Naive thymus-derived CD4-positive, alpha-beta T cell (primary cell): Measurements from ENCODE around the gene TFRC. TPM values are rescaled to one million over a fixed set of nuclear protein-coding genes. Genes with fewer than 3 reads are reported as not detected.
"Not testable (repeated sequence)": the region's sequence is repeated elsewhere in the genome, so short reads cannot be mapped to it uniquely, and the experiment has no call there.

ENCODE experiments used
- ATAC-seq: fragments of 150-1000 bp; cut with Tn5 transposase; 2 replicates; pipeline ENCODE4 v1.10.0; 2021; ENCODE audit warnings: mild to moderate bottlenecking, moderate library complexity
- CTCF ChIA-PET: fragments of 350-600 bp; sonication (Branson Sonifier 250); formaldehyde crosslinking; loops from one replicate; lab custom pipeline; 2021; ENCODE audit warnings: antibody characterized with exemption; lab: Charles Lee
- POLR2A ChIA-PET: fragments of 350-600 bp; sonication (Branson Sonifier 250); formaldehyde crosslinking; loops from one replicate; lab custom pipeline; 2021; ENCODE audit warnings: antibody characterized with exemption, inconsistent platforms; lab: Charles Lee
- DNase-seq, 9 donors: peaks; one replicate each; pipeline versions ENCODE4 v3.0.0 to v3.0.0-alpha.2; 2020 to 2022; ENCODE audit warnings: mixed read lengths in 1 of 9
- H3K27ac ChIP-seq: one replicate; pipeline ENCODE4 v1.7.0; 2013; ENCODE audit warnings: mild to moderate bottlenecking, low read depth, low read length, moderate library complexity
- H3K27me3 ChIP-seq, 2 donors: one replicate each; pipeline ENCODE4 v1.7.0; 2013; ENCODE audit warnings: low read length in 2 of 2, mild to moderate bottlenecking in 2 of 2, moderate library complexity in 2 of 2; ENCODE audit not compliant: control insufficient read depth in 2 of 2, insufficient read depth in 2 of 2
- H3K36me3 ChIP-seq, 3 experiments: 1 replicate in 2 of 3; 2 replicates in 1 of 3; pipeline ENCODE4 v1.7.0; 2013; ENCODE audit warnings: low read length in 3 of 3, mild to moderate bottlenecking in 3 of 3, moderate library complexity in 1 of 3; ENCODE audit not compliant: insufficient read depth in 3 of 3, control insufficient read depth in 2 of 3
- H3K4me1 ChIP-seq, 2 donors: one replicate each; pipeline ENCODE4 v1.7.0; 2013; ENCODE audit warnings: low read length in 2 of 2, mild to moderate bottlenecking in 2 of 2, moderate library complexity in 1 of 2; ENCODE audit not compliant: control insufficient read depth in 2 of 2, insufficient read depth in 2 of 2
- H3K4me3 ChIP-seq: 2 replicates; pipeline ENCODE4 v1.7.0; 2013; ENCODE audit warnings: mild to moderate bottlenecking, low read length
- H3K9me3 ChIP-seq, 3 experiments: 1 replicate in 2 of 3; 2 replicates in 1 of 3; pipeline ENCODE4 v1.7.0; 2013; ENCODE audit warnings: low read length in 3 of 3; ENCODE audit not compliant: control insufficient read depth in 2 of 3
- H3K27ac Mint-ChIP-seq, 9 donors: one replicate each; pipeline ENCODE4 v1.8.0; 2020 to 2022; ENCODE audit warnings: mixed read lengths in 9 of 9, mild to moderate bottlenecking in 8 of 9, moderate library complexity in 5 of 9, inconsistent platforms in 2 of 9
- H3K27me3 Mint-ChIP-seq, 5 donors: one replicate each; pipeline ENCODE4 v1.8.0; 2021 to 2022; ENCODE audit warnings: mixed read lengths in 5 of 5, mild to moderate bottlenecking in 1 of 5
- H3K36me3 Mint-ChIP-seq, 5 donors: one replicate each; pipeline ENCODE4 v1.8.0; 2020 to 2022; ENCODE audit warnings: mixed read lengths in 5 of 5, mild to moderate bottlenecking in 3 of 5, inconsistent platforms in 1 of 5
- H3K4me1 Mint-ChIP-seq, 7 donors: one replicate each; pipeline ENCODE4 v1.8.0; 2020 to 2022; ENCODE audit warnings: mixed read lengths in 7 of 7, mild to moderate bottlenecking in 3 of 7, inconsistent platforms in 1 of 7
- H3K4me3 Mint-ChIP-seq, 10 donors: one replicate each; pipeline ENCODE4 v1.8.0; 2020 to 2022; ENCODE audit warnings: mild to moderate bottlenecking in 10 of 10, mixed read lengths in 10 of 10, moderate library complexity in 6 of 10, inconsistent platforms in 2 of 10
- H3K9me3 Mint-ChIP-seq, 11 donors: one replicate each; pipeline ENCODE4 v1.8.0; 2020 to 2022; ENCODE audit warnings: mixed read lengths in 11 of 11, mild to moderate bottlenecking in 4 of 11, inconsistent platforms in 1 of 11, moderate library complexity in 1 of 11
- intact Hi-C, 2 donors: fragments of 100-400 bp; cut with micrococcal nuclease; formaldehyde crosslinking; loops; one replicate each; pipeline ENCODE4 v1.15.1; 2023
- polyA plus RNA-seq, 2 donors: library from polyadenylated mRNA; unstranded; fragments of 300-500 nt; fragmentation: Illumina TruSeq; gene quantifications; one replicate each; pipeline ENCODE4 v1.2.3, GENCODE V29; 2021
- total RNA-seq, 6 experiments: library from RNA in 5 of 6; stranded (reverse) in 5 of 6; gene quantifications; 1 replicate in 5 of 6; 2 replicates in 1 of 6; pipeline ENCODE4 v1.2.3 and lab custom pipeline; 2021 to 2026

The TFRC gene
- total and polyA plus RNA-seq, 7 experiments from 2014 or later: 12.6 to 417 (median 60.2) TPM

DNA sequence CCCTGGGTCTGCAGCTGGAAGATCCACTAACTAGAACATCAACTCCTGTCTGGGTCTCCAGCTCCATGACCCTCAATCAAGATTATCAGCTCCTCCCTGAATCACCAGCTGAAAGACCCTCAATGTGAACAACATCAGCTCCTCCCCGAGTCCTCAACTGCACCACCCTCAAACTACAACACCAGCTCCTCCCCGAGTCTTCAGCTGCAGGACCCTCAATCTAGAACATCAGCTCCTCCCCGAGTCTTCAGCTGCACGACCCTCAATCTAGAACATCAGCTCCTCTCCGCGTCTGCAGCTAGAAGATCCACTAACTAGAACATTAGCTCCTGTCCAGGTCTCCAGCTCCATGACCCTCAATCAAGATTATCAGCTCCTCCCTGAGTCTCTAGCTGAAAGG lies 79.2 kb downstream of the TFRC start:
- CTCF ChIA-PET: interaction anchor here (0.7 kb wide), 2 partner anchors 20 to 39 kb away, joined by 3 read pairs; no protein-coding TSS in a partner anchor
- not testable (repeated sequence) for H3K4me3 Mint-ChIP-seq, ATAC-seq, H3K36me3 Mint-ChIP-seq, H3K27ac Mint-ChIP-seq, H3K36me3 ChIP-seq, H3K4me1 Mint-ChIP-seq, H3K27me3 ChIP-seq, H3K27ac ChIP-seq, H3K9me3 Mint-ChIP-seq, DNase-seq, H3K4me3 ChIP-seq, H3K9me3 ChIP-seq, H3K4me1 ChIP-seq
- POLR2A ChIA-PET: interaction anchor here (0.6 kb wide), 1 partner anchor 394 kb away, joined by 3 read pairs; no protein-coding TSS in a partner anchor
- H3K27me3 Mint-ChIP-seq: peaks cover under 1 to 36% (median 16%) of the 10 kb centered on the region in 5 donors
- intact Hi-C loops: loop anchor here in 1 of 2 donors (5.0 kb wide), 1 partner anchor 60 kb away; no protein-coding TSS in a partner anchor

GRCh38 chr3:196001240-196001639 lies 80.7 kb downstream of the TFRC start:
- H3K27ac Mint-ChIP-seq: peak overlapping the region in 1 of 9 donors; percentile 17
- intact Hi-C loops: loop anchor here in 1 of 2 donors (5.0 kb wide), 1 partner anchor 59 kb away; no protein-coding TSS in a partner anchor

DNA sequence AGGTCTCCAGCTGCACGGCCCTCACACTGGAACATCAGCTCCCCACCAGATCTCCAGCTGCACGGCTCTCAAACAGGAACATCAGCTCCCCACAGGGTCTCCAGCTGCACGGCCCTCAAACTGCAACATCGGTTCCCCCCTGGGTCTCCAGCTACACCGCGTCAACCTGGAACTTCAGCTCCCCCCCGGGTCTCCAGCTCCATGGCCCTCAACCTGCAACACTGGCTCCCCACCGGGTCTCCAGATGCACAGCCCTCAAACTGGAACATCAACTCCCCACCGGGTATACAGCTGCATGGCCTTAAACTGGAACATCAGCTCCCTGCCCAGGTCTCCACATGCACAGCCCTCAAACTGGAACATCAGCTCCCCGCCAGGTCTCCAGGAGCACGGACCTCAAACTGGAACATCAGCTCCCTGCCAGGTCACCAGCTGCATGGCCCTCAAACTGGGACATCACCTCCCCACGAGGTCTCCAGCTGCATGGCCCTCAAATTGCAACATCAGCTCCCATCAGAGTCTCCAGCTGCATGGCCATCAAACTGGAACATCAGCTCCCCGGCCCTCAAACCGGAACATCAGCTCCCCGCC lies 81.4 kb downstream of the TFRC start:
- H3K27ac ChIP-seq, H3K9me3 Mint-ChIP-seq, POLR2A ChIA-PET, H3K27me3 ChIP-seq, ATAC-seq, H3K4me3 Mint-ChIP-seq, H3K4me1 ChIP-seq, DNase-seq, H3K4me1 Mint-ChIP-seq, H3K9me3 ChIP-seq, H3K27ac Mint-ChIP-seq, H3K4me3 ChIP-seq, H3K36me3 Mint-ChIP-seq, H3K36me3 ChIP-seq: not testable (repeated sequence)
- peaks cover 0 to 34% (median 15%) of the 10 kb centered on the region in 5 donors for H3K27me3 Mint-ChIP-seq
- intact Hi-C loops: loop anchor here in 1 of 2 donors (5.0 kb wide), 1 partner anchor 58 kb away; no protein-coding TSS in a partner anchor
- CTCF ChIA-PET: interaction anchor here (0.7 kb wide), 1 partner anchor 28 kb away, joined by 4 read pairs; no protein-coding TSS in a partner anchor

More at GRCh38 chr3:196001240-196001639, 80.7 kb downstream of the TFRC start:
- ATAC-seq, H3K4me3 ChIP-seq, H3K27ac ChIP-seq, H3K27me3 ChIP-seq, H3K36me3 Mint-ChIP-seq, H3K4me1 Mint-ChIP-seq, H3K36me3 ChIP-seq, POLR2A ChIA-PET, DNase-seq, CTCF ChIA-PET, H3K4me1 ChIP-seq, H3K9me3 ChIP-seq, H3K9me3 Mint-ChIP-seq: not testable (repeated sequence)
- Mint-ChIP-seq H3K27me3 (peaks cover 0 to 34% (median 15%) of the 10 kb centered on the region in 5 donors), H3K4me3 (peak overlapping the region in 1 of 10 donors; percentile 14)

DNA sequence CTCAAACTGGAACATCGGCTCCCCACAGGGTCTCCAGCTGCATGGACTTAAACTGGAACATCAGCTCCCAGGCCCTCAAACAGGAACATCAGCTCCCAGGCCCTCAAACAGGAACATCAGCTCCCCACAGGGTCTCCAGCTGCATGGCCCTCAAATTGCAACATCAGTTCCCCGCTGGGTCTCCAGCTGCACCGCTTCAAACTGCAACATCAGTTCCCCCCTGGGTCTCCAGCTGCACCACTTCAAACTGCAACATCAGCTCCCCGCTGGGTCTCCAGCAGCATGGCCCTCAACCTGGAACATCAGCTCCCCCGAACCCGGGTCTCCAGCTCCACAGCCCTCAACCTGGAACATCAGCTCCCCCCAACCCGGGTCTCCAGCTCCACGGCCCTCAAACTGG lies 82.0 kb downstream of the TFRC start:
- peaks cover 0 to 34% (median 15%) of the 10 kb centered on the region in 5 donors for H3K27me3 Mint-ChIP-seq
- no peak overlapping the region for H3K4me3 Mint-ChIP-seq
- Histone ChIP-seq H3K9me3 (no peaks in the 10 kb centered on the region), H3K4me3 (no peak overlapping the region), H3K4me1 (no peaks in the 10 kb centered on the region), H3K27ac (no peak overlapping the region), H3K36me3 (no peaks in the 10 kb centered on the region), H3K27me3 (no peaks in the 10 kb centered on the region)
- H3K9me3 Mint-ChIP-seq: no peaks in the 10 kb centered on the region
- ChIA-PET CTCF (interaction anchor here (0.7 kb wide), 2 partner anchors 28 to 391 kb away, joined by 4 to 6 read pairs; no protein-coding TSS in a partner anchor), POLR2A (no interaction called here)
- ATAC-seq (no peak), DNase-seq (no peak)
- H3K4me1 Mint-ChIP-seq: no peaks in the 10 kb centered on the region
- H3K36me3 Mint-ChIP-seq: peaks cover 0 to 5% (median 0%) of the 10 kb centered on the region in 5 donors
- intact Hi-C loops: loop anchor here in 1 of 2 donors (5.0 to 10.0 kb wide), 2 partner anchors 58 to 145 kb away; no protein-coding TSS in a partner anchor
- no peak overlapping the region for H3K27ac Mint-ChIP-seq

Other genes starting within 250 kb of the TFRC start
- 100 to 1,000 TPM; 128 to 196 (median 188) TPM for gene TNK2, start 173.5 kb downstream of the TFRC start, total RNA-seq
- gene TNK2, start 173.5 kb downstream of the TFRC start, polyA plus RNA-seq: 1 to 10 TPM; 2.0 to 2.6 TPM
- under 1 TPM in 1 of 5 experiments, not detected in 4; 0.58 TPM for gene ZDHHC19, start 129.3 kb upstream of the TFRC start, total RNA-seq
- not detected for gene ZDHHC19, start 129.3 kb upstream of the TFRC start, polyA plus RNA-seq
- gene SLC51A, start 134.4 kb upstream of the TFRC start, total RNA-seq: not detected
- 1 to 10 TPM in 1 of 2 donors, under 1 TPM in 1; 0.39 to 1.4 TPM for gene SLC51A, start 134.4 kb upstream of the TFRC start, polyA plus RNA-seq
- 10 to 100 TPM; 47.5 to 87.6 (median 62.9) TPM for gene PCYT1A, start 205.6 kb upstream of the TFRC start, total RNA-seq
- gene PCYT1A, start 205.6 kb upstream of the TFRC start, polyA plus RNA-seq: 10 to 100 TPM; 11.5 to 12.8 TPM
- gene DYNLT2B, start 236.2 kb upstream of the TFRC start, total RNA-seq: 10 to 100 TPM in 1 of 5 experiments, 1 to 10 TPM in 4; 3.3 to 20.8 (median 5.1) TPM
- gene DYNLT2B, start 236.2 kb upstream of the TFRC start, polyA plus RNA-seq: 1 to 10 TPM; 4.5 to 7.6 TPM